GM21381 (cell line): Measurements from ENCODE around the gene CARMIL1.
"Not testable (repeated sequence)": the region's sequence is repeated elsewhere in the genome, so short reads cannot be mapped to it uniquely, and the experiment has no call there.

ENCODE experiments used
- ATAC-seq: cut with Tn5 transposase; IDR thresholded peaks from one replicate; pipeline ENCODE4 v1.9.1; 2021; ENCODE audit warnings: mild to moderate bottlenecking, moderate library complexity; ENCODE audit not compliant: unreplicated experiment

Gene CARMIL1

DNA sequence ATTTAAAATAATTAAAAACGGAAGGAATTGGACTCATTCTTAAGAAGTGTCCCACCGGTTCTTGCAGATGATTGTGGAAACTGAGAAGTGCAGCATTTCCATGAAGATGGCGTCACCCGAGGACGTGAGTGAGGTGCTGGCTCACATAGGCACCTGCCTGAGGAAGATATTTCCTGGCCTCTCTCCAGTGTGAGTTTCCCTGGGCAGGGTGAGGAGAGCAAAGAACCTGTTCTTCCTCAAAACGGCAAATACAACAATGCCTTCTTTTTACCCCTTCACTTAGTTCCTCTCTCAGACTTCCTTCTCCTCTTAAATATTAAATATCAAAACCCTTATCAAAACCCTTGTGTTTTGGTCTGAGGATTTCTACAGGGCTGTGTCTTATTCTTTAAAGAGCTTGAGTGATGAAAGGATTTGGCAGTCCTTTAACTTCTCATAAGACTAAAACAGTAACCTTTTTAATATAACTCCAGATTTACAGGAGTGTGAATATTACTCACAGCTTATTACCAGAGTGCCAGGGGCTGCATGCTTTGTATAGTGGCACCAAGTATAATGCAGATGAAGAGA is 156.3 kb downstream of the CARMIL1 start:
- ATAC-seq: no peak

DNA sequence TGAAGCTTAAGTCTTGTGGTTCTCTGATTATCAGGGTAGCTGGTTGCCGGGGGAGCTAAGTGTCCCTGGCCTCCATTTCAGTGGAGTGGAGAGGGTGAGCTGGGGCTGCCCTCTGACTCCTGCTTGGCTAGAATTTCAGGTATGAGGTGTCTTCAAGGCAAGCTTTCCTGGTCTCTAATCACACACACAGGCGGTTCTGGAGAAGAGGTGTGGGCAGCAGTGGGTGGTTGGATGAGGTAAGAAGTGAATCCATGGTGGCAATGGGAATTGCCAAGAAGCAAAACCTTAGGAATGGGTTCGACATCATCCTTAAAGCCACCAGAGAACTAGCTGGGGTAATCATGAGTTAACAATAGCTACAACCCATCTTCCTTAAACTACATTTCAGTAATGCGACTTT is 157.6 kb downstream of the CARMIL1 start:
- ATAC-seq: no peak

DNA sequence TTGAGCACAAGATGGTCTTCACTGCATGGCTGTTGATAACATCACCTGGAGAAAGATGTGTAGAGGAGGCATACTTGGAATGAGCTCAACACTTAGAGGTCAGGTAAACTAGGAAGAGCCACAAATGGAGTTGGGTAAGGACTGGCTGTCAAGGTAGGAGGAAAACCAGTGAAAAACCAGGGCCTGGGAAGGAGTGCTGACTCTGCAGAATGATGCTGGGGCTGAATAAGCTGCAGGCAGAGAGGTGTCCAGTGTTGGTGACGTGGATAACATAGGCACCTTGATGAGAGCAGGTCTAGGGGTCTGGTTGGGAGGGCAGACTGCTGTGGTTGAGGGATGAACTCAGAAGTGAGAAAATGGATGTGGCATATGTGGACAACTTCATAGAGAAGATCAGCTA is 160.2 kb downstream of the CARMIL1 start:
- ATAC-seq: no peak

DNA sequence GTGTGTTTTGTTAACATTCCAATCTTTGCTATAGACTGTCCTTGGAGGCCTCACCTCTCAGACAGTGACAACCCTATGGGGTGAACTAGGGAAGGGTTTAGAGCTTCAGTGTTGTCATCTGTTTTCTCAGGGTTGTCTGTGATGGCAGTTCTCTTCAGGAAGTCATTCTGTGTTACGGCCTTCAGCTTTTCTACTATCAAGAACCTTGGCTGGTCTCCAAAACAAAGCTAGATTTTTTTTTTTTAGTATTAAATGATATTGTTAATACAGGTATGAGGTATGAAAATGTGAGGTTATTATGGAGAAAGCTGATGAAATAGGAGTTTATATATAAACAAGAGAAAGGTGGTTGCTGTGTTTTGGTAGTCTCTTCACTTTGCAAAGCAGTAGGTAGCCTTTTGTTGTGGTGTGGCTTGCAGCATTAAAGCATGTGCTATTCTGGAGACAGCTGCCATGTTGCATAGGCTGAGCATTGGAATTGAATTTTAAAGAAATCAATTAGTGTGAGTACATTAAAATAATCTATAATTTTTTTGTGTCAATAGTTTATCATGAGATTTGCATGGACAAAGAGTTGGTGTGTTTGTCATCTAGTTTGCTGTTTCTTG is 162.6 kb downstream of the CARMIL1 start:
- no peak for ATAC-seq

DNA sequence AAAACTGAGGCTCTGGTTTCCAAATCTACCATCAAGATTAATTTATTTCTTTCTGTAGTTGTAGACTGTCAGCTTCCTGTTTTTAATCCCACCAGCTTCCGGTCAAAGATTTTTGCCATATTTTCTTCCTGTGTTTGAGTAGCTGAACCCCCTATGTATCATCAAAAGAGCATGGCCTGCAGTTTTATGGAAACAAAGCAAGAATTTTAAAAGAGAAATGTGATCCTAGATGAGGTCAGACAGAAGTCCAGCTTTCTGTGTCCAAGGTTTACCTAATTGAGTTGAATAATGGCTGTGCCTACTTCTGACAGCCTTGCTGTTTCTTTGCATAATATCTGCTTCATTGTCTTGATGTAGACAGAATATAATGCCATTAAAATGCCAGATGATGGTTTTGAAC is 163.7 kb downstream of the CARMIL1 start:
- ATAC-seq: no peak

DNA sequence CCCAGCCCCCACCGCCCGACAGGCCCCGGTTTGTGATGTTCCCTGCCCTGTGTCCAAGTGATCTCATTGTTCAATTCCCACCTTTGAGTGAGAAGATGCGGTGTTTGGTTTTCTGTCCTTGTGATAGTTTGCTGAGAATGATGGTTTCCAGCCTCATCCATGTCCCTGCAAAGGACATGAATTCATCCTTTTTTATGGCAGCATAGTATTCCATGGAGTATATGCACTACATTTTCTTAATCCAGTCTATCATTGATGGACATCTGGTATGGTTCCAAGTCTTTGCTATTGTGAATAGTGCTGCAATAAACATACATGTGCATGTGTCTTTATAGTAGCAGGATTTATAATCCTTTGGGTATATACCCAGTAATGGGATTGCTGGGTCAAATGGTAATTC is 165.3 kb downstream of the CARMIL1 start:
- ATAC-seq: not testable (repeated sequence)

DNA sequence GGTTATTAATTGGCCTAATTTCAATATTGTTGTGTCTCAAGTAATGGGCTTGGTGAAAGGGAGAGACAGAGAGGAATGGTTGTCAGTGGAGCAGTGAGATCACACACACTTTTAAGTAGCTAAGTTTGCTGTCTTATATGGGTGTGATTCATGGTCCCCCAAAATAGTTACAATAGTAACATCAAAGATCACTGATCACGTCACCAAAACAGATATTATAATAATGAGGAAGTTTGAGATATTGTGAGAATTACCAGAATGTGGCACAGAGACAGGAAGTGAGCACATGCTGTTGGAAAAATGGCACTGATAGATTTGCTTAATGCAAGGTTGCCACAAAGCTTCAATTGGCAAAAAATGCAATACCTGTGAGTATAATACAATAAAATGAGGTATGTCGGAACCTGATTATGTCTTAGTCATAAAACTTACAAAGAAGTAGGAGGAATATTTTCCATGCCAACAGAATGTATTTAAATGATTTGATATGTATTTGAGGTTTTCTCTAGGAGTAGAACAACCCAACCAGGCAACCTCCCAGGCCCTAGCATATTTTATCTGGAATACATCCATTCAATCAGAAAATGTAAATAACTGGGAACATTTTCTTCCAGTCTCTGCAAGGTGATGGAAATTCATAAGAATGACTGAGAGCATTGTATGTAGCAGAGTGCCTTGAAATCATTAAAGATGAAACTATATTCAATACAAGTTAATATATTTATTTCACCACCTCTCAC is 167.8 kb downstream of the CARMIL1 start:
- ATAC-seq: no peak

DNA sequence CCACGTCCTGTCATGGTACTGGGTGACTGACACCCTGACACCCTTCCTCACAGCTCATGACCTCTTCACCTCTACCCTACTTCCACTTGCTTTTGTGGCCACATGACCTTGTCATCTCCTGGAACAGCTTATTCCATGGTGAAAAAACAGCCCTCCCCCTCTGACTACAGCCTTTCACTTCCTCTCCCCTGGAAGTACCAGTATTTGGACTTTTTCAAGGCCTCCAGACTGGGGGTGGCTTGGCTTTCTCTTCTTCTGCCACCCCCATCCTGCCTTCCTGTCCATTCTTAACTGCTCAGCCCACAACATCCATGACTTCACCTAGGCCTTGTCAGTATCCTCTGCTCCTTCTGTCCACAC is 168.4 kb downstream of the CARMIL1 start:
- ATAC-seq: no peak

DNA sequence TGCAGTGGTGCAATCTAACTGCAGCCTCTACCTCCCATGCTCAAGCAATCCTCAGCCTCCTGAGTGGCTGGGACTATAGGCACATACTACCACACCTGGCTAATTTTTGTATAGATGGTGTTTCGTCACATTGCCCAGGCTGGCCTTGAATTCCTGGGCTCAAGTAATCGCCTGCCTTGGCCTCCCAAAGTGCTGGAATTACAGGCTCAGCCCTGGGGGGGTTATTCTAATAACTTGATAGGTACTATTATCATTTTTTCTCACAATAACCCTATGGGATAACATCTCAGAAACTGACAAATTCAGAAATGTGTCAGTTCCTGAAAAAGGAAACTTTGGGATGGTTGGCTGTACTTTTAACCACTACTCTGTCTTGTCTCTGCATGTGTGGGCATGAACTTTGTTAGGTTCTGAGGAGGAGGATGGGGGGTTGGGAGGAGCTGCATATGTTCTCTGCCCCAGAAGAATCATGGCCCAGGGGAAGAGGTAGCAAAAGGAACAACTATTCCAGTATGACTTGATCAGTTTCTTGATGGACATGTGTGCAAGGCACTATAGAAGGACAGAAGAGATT is 169.9 kb downstream of the CARMIL1 start:
- ATAC-seq: no peak

DNA sequence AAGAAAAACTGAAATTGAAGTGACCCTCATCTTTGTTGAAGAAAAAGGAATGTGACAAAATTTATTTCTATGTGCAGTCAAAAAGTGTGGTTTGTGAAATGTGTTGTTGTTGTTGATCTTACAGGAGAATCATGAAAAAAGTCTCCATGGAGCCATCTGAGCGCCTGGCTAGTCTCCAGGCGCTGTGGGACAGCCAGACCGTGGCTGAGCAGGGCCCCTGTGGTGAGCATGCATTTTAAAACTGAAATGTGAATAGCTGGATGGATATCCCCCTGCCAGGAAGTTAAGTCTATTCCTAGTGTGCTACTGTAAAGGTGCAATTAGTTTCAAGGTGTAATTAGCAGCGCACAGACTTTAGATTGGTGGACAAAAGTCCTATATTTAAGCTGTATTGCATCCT is 170.6 kb downstream of the CARMIL1 start:
- no peak for ATAC-seq

DNA sequence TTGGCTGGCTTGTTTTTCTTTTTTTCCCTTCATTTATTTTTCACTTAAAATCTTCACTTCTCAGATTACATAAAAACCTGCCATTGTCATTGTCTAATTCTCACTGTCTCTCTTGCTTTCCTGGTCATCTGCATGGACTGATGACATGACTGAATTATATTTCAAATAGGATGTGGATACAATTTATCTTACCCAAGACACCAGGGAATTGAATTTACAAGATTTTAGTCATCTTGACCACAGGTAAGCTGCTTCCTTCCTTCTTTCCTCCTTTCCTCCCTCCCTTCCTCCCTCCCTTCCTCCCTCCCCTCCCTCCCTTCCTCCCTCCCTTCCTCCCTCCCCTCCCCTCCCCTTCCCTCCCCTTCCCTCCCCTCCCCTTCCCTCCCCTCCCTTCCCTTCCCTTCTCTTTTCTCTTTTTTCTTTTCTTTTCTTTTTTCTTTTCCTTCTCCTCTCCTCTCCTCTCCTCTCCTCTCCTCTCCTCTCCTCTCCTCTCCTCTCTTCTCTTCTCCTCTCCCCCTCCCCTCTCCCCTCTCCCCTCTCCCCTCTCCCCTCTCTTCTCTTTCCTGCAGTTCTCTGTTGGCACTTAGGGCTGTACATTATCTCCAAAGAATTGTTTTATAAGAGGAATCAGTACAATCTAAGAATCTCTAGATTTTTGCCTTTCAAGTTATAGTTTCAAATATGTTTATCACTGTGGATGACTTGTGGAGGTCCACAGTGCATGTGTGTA is 171.5 kb downstream of the CARMIL1 start:
- ATAC-seq: no peak

DNA sequence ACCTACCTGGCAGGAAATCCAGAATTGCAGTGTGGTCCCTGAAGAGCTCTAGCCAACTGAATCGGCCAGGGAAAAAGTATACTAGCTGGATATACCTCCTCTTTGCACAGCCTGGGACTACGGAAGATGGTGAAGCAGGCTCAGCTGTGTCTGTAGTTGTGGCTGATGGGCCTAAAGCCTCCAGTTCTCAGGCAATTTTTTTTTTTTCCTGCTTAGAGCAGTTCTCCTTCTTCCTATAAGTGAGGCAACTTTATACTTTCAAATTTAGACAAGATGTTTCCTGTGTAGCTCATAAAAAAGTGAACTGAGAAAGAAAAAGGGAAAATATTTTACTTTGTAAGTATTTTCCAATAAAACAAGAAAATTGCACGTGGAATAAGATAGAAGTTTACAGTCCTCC is 172.9 kb downstream of the CARMIL1 start:
- ATAC-seq: no peak

DNA sequence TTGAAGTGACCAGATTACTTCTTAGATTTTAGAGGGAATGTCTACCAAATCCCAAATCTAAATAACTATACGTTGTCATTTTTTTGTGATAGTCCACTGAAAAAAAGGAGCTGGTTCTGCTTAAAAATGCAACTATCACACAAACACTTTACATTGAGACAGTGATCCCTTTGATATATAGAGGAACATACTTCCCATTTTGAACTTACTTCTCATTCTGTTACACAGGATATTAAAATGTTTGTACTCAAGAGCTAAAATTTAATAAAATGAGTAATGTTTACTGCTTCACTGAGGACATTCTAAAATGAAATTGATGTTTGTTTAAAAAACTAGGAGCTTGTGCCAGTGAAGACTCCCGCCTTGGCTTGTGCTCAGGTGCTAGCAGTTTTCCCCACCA is 174.1 kb downstream of the CARMIL1 start:
- no peak for ATAC-seq

DNA sequence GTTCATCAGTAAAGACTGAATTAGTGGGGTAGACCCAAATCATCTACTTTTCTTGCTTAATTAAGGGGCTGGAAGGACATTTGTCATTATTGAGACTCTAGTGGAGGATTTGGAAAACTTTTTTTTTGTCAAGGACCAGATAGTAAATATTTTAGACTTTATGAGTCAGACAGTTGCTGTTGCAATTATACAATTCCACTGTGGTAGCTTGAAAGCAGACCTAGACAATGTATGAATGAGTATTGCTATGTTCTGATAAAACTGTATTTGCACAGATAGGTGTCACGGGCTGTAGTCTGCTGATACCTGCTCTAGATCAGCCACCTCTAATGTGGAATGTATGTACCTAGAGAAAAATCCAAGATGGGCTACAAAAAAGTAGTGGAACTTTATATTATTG is 175.0 kb downstream of the CARMIL1 start:
- no peak for ATAC-seq

DNA sequence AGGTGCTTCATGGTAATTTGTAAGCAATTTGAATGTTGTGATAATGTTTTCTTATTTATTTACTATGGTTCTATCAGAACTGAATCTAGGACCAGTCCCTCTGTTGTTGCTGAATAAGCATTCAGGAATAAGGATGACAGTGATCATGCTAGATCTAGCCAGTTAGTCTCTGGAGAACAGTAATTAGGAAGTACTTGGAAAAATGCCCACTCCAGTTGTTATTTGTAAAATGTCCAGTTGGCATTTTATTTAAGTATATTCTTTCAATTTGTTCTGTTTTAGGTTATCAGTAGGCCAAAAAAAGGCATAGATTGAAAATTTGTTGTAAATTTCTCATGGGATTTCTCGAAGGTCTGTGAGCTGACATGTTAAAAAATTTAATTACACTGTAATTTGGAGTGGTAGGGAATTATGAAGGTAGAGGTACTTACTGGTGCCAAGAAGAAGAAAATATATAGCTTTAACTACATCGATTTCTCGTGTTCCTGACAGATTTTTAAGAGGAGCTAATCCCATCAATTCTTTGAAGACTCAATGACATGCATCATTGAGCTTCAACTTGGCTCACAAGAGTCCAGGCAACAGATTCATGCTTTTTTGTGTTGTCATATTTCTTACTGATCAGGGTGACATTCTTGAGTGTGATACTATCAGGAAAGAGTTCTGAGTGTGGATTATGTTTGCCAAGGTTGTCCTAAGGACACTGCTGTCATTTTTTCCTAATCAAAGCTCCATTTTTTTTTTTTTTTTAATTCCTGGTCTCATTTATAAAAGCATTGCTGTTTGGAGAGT is 177.3 kb downstream of the CARMIL1 start:
- ATAC-seq: no peak

DNA sequence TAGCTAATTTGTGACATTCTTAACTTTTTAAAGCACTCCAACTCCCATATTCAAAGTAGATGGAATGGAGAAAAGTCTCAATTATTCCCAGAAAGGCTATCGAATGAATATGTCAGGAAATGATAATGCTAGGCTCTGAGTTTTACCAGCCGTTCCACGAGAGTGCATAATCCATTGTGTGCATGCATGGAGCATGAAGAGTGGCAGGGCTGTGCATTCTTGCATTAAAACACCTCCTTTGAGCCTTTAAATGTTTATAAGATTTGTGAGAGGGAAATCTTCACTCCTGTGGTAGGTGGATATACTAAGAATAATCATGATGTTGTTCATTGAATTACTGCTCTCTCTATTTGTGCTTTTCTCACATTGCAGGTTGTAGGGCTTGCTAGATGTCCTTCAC is 178.3 kb downstream of the CARMIL1 start:
- no peak for ATAC-seq

DNA sequence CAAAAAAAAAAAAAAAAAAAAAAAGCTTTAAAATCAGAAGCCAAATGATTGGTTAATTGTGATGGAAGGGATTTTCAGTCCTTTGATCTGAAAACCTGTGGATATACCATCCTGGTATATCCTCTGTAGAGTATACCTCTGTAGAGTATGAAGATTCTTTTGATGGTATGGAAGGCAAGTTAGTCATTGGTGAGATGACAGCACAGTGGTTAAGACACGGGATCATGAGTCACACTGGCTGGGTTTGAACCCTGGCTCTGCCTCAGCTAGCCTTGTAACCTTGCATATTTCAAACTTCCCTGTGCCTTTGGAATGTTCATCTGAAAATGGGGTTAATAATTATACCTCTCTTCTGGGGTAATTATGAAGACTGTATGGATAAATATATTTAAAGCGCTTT is 179.3 kb downstream of the CARMIL1 start:
- no peak for ATAC-seq

DNA sequence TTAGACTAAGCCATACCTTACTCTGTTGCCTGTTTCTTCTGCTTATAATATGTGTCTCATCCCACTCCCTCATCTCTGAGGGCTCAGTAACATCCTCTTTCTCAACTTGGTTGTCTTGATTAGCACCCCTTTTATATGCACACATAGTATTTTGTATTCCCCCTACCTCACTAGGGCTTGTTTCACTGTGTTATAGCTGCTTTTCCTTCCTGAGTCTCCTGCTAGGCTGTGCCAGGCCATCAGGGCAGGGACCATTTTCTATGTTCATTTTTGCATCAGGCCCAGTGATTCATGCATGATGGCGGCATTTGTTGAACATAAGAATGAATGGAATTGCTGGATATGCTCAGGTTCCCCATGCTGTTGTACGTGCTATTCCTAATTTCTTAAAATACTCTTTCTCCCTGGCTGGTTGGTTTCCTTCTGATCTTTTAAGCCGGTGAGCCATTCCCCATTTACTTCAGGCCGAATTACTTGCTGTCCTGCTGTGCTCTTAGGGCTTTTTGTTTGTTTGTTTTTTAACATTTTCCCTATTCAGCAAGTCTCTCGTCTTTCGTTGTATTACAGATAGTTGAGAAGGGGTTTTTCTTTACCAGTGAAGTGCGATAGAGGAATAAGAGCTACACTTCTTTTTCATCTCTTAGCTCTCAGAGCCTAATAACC is 183.2 kb downstream of the CARMIL1 start:
- ATAC-seq: no peak

DNA sequence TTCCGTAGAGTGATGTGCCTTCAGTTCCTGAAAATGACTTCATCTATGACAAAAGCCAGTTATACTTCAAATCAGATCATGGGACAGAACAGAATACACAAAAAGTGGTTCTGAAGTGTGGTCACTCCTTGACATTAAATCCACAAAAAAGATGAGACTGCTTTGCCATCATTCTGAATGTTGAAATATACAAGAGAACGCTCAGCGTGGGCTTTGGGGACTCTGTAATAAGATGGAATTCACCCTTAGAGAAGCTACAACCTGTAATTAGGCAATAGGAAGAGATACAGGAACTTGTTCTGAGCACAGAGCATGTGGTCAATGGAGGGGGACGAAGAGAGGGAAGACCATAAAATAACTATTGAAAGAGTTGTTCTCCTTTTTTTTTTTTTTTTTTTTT is 184.3 kb downstream of the CARMIL1 start:
- no peak for ATAC-seq

DNA sequence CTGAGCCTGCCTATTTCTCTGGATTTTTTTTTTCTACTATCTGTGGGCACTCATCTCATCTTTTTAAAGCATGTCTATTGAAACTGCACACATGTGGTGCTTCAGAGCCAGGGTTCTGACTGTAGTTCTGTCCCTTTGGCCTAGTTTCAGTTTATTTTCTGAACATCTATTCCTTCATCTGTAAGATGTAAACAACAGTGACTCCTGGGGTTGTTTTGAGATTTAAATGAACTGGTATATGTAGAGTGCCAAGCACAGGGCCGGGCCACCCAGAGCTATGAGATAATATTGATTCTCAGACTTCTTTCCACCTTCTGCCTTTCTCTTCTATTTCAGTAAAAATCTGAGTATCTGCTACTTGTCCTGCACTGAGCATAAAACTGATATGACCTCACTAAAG is 185.1 kb downstream of the CARMIL1 start:
- ATAC-seq: no peak
